ENCODE results near the gene FHOD1. TPM values are rescaled to one million over a fixed set of nuclear protein-coding genes. Genes with fewer than 3 reads are reported as not detected.

FHOD1 gene
- total and polyA plus RNA-seq, 2 donors (not counting 1 experiment from before 2014, with no cell fraction given), result 7.1 to 32.7 TPM

DNA sequence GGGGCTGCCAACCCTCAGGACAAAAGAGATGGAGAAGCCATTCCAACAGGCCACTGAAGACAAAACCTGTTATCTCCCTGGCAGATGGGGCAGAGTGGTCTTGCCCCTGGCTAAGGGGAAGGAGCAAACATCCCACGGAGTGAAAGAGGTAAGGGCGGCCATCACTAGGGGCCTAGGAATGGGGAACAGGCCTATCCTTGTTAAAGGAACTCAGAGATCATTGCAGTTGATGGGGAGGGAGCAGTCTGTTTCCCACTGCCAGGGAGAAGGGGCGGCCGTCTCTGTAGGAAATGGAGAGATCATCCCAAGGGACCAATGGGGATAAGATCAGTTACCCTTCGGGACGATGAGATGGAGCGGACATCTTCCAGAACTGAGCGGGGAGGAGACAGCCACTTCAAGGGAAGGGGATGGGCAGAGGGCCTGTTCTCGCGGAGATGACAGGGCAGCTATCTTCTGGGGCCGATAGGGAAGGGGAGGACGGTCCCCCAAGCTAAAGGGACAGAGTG is 20.9 kb downstream of the FHOD1 start:
- peak overlapping the region; percentile 99 to 100 (median 99) for H3K4me3 ChIP-seq (replicated peaks in 1 of 4; ENCODE audit: control extremely low read depth in 1 of 4, insufficient read depth in 1 of 4, low read depth in 3 of 4, low read length in 4 of 4)
- peak overlapping the region; percentile 95 for H3K27ac ChIP-seq (ENCODE audit: insufficient read depth, low read length)
- H4K20me1 ChIP-seq (ENCODE audit: control insufficient read depth, extremely low read depth, insufficient read depth, low read length), result no peaks in the 10 kb centered on the region
- peak overlapping the region; percentile 92 for H3K9ac ChIP-seq (ENCODE audit: insufficient read depth, low read length)
- H2AFZ ChIP-seq (ENCODE audit: low read length), result peak overlapping the region; percentile 89
- H3K36me3 ChIP-seq (ENCODE audit: control insufficient read depth, insufficient read depth, low read length), result peaks cover 22% of the 10 kb centered on the region
- peak overlapping the region; percentile 95 for H3K4me2 ChIP-seq (ENCODE audit: extremely low read depth, insufficient read depth, low read length)
- TF ChIP-seq EZH2 (IDR thresholded peaks at IDR 0.05; ENCODE audit: low read length, missing control alignments) (no peak), CTCF (conservative IDR thresholded peaks at IDR 0.05 in 1 of 2, IDR thresholded peaks at IDR 0.05 in 1 of 2; ENCODE audit: low read depth in 1 of 2, low read length in 2 of 2) (no peak)
- no peak for DNase-seq (ENCODE audit: low read depth in 2 of 2)
- H3K27me3 ChIP-seq (ENCODE audit: control insufficient read depth, insufficient read depth, low read length), result no peaks in the 10 kb centered on the region
- H3K79me2 ChIP-seq (ENCODE audit: control insufficient read depth, insufficient read depth, low read length), result peaks cover 24% of the 10 kb centered on the region
- no peaks in the 10 kb centered on the region for H3K9me3 ChIP-seq (ENCODE audit: control insufficient read depth, insufficient read depth, low read depth, low read length)
- H3K4me1 ChIP-seq (ENCODE audit: control insufficient read depth, extremely low read depth, insufficient read depth, low read length), result peaks cover 6% of the 10 kb centered on the region

DNA sequence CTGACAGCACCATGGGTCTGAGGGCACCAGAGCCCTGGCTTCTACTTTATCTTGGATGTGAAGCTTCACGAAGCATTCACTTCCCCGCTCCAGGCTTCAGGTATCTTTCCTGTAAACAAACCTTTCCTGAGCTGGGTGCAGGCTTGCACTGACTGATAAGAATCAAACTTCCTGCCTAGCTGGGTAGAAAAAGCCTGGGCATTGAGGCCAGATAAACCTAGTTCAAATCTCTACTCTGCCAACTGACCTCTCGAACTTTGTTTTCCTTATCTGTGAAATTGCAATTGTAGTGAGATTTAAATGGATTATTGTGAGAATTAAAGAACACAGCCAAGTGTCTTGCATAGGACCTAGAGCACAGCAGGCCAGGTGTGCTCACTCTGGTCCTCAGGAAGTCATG is 23.3 kb downstream of the FHOD1 start:
- H3K79me2 ChIP-seq (ENCODE audit: control insufficient read depth, insufficient read depth, low read length), result peaks cover 24% of the 10 kb centered on the region
- DNase-seq (ENCODE audit: low read depth in 2 of 2), result no peak
- no peak overlapping the region for H2AFZ ChIP-seq (ENCODE audit: low read length)
- peaks cover 4% of the 10 kb centered on the region for H3K36me3 ChIP-seq (ENCODE audit: control insufficient read depth, insufficient read depth, low read length)
- no peaks in the 10 kb centered on the region for H3K9me3 ChIP-seq (ENCODE audit: control insufficient read depth, insufficient read depth, low read depth, low read length)
- no peak overlapping the region for H3K27ac ChIP-seq (ENCODE audit: insufficient read depth, low read length)
- no peak overlapping the region for H3K4me3 ChIP-seq (replicated peaks in 1 of 4; ENCODE audit: control extremely low read depth in 1 of 4, insufficient read depth in 1 of 4, low read depth in 3 of 4, low read length in 4 of 4)
- peaks cover 6% of the 10 kb centered on the region for H3K4me1 ChIP-seq (ENCODE audit: control insufficient read depth, extremely low read depth, insufficient read depth, low read length)
- TF ChIP-seq EZH2 (IDR thresholded peaks at IDR 0.05; ENCODE audit: low read length, missing control alignments) (no peak), CTCF (conservative IDR thresholded peaks at IDR 0.05 in 1 of 2, IDR thresholded peaks at IDR 0.05 in 1 of 2; ENCODE audit: low read depth in 1 of 2, low read length in 2 of 2) (no peak)
- no peaks in the 10 kb centered on the region for H3K27me3 ChIP-seq (ENCODE audit: control insufficient read depth, insufficient read depth, low read length)
- H3K4me2 ChIP-seq (ENCODE audit: extremely low read depth, insufficient read depth, low read length), result no peak overlapping the region
- no peaks in the 10 kb centered on the region for H4K20me1 ChIP-seq (ENCODE audit: control insufficient read depth, extremely low read depth, insufficient read depth, low read length)
- no peak overlapping the region for H3K9ac ChIP-seq (ENCODE audit: insufficient read depth, low read length)

GRCh38 chr16:67216612-67217490 is 30.4 kb downstream of the FHOD1 start:
- Histone ChIP-seq H3K9ac (ENCODE audit: insufficient read depth, low read length) (no peak overlapping the region), H3K4me2 (ENCODE audit: extremely low read depth, insufficient read depth, low read length) (no peak overlapping the region), H3K79me2 (ENCODE audit: control insufficient read depth, insufficient read depth, low read length) (no peaks in the 10 kb centered on the region), H3K27ac (ENCODE audit: insufficient read depth, low read length) (no peak overlapping the region), H3K9me3 (ENCODE audit: control insufficient read depth, insufficient read depth, low read depth, low read length) (no peaks in the 10 kb centered on the region), H3K36me3 (ENCODE audit: control insufficient read depth, insufficient read depth, low read length) (no peaks in the 10 kb centered on the region), H3K4me3 (replicated peaks in 1 of 4; ENCODE audit: control extremely low read depth in 1 of 4, insufficient read depth in 1 of 4, low read depth in 3 of 4, low read length in 4 of 4) (no peak overlapping the region), H2AFZ (ENCODE audit: low read length) (peak overlapping the region; percentile 5), H3K4me1 (ENCODE audit: control insufficient read depth, extremely low read depth, insufficient read depth, low read length) (peaks cover 6% of the 10 kb centered on the region), H3K27me3 (ENCODE audit: control insufficient read depth, insufficient read depth, low read length) (no peaks in the 10 kb centered on the region), H4K20me1 (ENCODE audit: control insufficient read depth, extremely low read depth, insufficient read depth, low read length) (no peaks in the 10 kb centered on the region)
- no peak for TF ChIP-seq CTCF (conservative IDR thresholded peaks at IDR 0.05 in 1 of 2, IDR thresholded peaks at IDR 0.05 in 1 of 2; ENCODE audit: low read depth in 1 of 2, low read length in 2 of 2)
- no peak for TF ChIP-seq EZH2 (IDR thresholded peaks at IDR 0.05; ENCODE audit: low read length, missing control alignments)
- DNase-seq (ENCODE audit: low read depth in 2 of 2), result no peak
